Tibial artery (tissue), 4 donors: ENCODE data around the gene GTPBP10.
"Not testable (repeated sequence)": the region's sequence is repeated elsewhere in the genome, so short reads cannot be mapped to it uniquely, and the experiment has no call there.

Source experiments
- DNase-seq, 2 donors: peaks; one replicate each; pipeline ENCODE4 v3.0.0-alpha.2; 2019
- H3K27ac ChIP-seq, 2 donors: fragments of 200-600 bp; sonication (generic) in 1 of 2; 1 replicate in 1 of 2; 2 replicates in 1 of 2; pipeline ENCODE4 v1.5.1; 2018 to 2019; ENCODE audit warnings: mild to moderate bottlenecking in 1 of 2
- H3K27me3 ChIP-seq, 2 donors: fragments of 200-600 bp; sonication (generic) in 1 of 2; one replicate each; pipeline versions ENCODE4 v1.5.1 to v1.6.0; 2016 to 2019
- H3K36me3 ChIP-seq, 3 donors: fragments of 200-600 bp; sonication (generic) in 2 of 3; one replicate each; pipeline ENCODE4 v1.5.1; 2016 to 2019; ENCODE audit warnings: mild to moderate bottlenecking in 2 of 3
- H3K4me1 ChIP-seq, 4 donors: fragments of 200-600 bp; sonication (generic) in 2 of 4; 1 replicate in 3 of 4; 2 replicates in 1 of 4; pipeline ENCODE4 v1.5.1; 2016 to 2019
- H3K4me3 ChIP-seq, 2 donors: fragments of 200-600 bp; sonication (generic) in 1 of 2; 1 replicate in 1 of 2; 2 replicates in 1 of 2; pipeline ENCODE4 v1.5.1; 2018 to 2019; ENCODE audit warnings: mild to moderate bottlenecking in 2 of 2
- H3K9me3 ChIP-seq, 3 donors: fragments of 200-600 bp; sonication (generic) in 1 of 3; one replicate each; pipeline ENCODE4 v1.5.1; 2016 to 2019
- intact Hi-C: fragments of 100-400 bp; cut with DNase I; formaldehyde crosslinking; loops from one replicate; pipeline ENCODE4 v1.15.0; 2023; ENCODE audit warnings: low total_unique reads
- TF ChIP-seq, protein P1 (sequence below), 2 experiments: fragments of 200-600 bp in 1 of 2; fragments of 450-650 bp in 1 of 2; IDR thresholded peaks; one replicate each; pipeline ENCODE4 v1.5.1; 2017 to 2019; ENCODE audit warnings: antibody characterized with exemption in 2 of 2, mild to moderate bottlenecking in 1 of 2, moderate library complexity in 1 of 2

GTPBP10 gene

DNA sequence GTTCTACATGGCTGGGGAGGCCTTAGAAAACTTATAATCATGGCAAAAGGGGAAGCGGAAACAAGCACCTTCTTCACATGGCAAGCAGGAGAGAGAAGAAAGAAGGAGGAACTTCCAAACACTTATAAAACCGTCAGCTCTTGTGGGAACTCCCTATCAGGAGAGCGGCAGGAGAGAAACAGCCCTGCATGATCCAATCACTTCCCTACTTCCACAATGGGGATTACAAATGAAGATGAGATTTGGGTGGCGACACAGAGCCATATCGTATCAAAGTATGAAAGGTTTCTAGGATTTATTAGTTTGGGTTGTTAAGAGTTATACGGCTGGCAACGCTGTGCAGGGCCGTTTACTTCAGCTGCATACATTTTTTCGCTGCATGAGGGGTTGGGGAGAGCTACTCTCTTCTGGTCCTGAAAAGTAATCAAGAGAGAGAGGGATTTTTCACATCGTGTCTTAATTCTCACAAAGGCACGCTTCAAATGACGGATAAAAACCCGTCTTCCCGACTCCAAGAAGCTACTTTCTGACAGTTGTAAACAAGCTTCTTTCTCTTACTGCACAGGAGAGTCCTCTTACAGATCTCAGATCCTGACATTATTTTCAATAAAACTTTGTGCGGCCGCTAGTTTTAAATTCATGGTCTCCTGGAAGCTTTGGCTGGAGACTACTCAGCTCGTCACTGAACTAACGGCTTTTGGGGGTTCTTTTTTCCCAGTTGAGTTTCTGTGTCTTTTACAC lies 751 bp upstream of the GTPBP10 start:
- H3K9me3 ChIP-seq = no peaks in the 10 kb centered on the region
- no peaks in the 10 kb centered on the region for H3K36me3 ChIP-seq
- intact Hi-C loops = loop anchor here (5.0 kb wide), 1 partner anchor 57 kb away; the partner anchor contains the start of gene CLDN12
- H3K27ac ChIP-seq = peak overlapping the region; percentile 85 to 90
- peak overlapping the region; percentile 71 to 89 for H3K4me3 ChIP-seq
- no peak for DNase-seq
- TF ChIP-seq, protein P1, sequence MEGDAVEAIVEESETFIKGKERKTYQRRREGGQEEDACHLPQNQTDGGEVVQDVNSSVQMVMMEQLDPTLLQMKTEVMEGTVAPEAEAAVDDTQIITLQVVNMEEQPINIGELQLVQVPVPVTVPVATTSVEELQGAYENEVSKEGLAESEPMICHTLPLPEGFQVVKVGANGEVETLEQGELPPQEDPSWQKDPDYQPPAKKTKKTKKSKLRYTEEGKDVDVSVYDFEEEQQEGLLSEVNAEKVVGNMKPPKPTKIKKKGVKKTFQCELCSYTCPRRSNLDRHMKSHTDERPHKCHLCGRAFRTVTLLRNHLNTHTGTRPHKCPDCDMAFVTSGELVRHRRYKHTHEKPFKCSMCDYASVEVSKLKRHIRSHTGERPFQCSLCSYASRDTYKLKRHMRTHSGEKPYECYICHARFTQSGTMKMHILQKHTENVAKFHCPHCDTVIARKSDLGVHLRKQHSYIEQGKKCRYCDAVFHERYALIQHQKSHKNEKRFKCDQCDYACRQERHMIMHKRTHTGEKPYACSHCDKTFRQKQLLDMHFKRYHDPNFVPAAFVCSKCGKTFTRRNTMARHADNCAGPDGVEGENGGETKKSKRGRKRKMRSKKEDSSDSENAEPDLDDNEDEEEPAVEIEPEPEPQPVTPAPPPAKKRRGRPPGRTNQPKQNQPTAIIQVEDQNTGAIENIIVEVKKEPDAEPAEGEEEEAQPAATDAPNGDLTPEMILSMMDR (IDR thresholded peaks at IDR 0.05) = no peak
- H3K27me3 ChIP-seq = no peaks in the 10 kb centered on the region
- peaks cover 0 to 15% (median 8%) of the 10 kb centered on the region in 4 donors for H3K4me1 ChIP-seq

DNA sequence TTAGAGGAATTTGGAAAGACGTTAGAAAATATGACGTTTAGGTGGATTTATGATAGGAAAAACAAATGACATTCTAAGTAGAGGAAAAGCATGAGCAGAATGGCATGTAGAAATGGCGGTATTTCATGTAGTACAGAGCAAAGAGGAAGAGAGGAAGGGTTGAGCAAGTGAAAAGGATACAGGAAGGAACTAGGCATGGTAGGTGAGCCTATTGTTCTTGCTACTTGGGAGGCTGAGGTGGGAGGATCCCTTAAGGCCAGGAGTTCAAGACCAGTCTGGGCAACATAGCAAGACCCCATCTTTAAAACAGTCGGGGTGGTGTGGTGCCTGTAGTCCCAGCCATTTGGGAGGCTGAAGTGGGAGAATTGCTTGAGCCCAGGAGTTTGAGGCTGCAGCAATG lies 1.2 kb downstream of the GTPBP10 start:
- H3K27ac ChIP-seq = no peak overlapping the region
- no peak overlapping the region for H3K4me3 ChIP-seq
- peaks cover 0 to 15% (median 8%) of the 10 kb centered on the region in 4 donors for H3K4me1 ChIP-seq
- TF ChIP-seq, protein P1 (IDR thresholded peaks at IDR 0.05) = no peak
- intact Hi-C loops = loop anchor here (5.0 kb wide), 1 partner anchor 55 kb away; the partner anchor contains the start of gene CLDN12
- H3K36me3 ChIP-seq = no peaks in the 10 kb centered on the region
- H3K9me3 ChIP-seq = no peaks in the 10 kb centered on the region
- no peaks in the 10 kb centered on the region for H3K27me3 ChIP-seq
- DNase-seq = no peak

DNA sequence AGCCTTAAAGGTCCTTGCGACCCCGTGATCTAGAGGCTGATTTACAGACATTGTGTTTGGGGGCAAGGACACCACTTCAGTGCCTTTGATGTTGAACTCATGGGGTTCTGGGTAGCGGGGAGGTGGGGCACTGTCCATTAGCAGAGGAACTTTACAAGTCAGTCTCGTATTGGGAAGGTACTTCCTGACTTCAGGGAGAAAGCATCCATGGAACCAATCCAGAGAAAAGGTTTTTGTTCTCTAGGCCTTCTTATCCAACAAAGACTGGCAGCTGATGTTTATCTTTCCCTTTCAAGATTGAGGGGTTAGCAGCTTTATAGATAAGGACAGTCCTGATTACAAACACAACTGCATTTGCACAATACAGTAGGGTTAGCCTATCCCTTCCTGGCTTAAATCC lies 2.8 kb downstream of the GTPBP10 start:
- peaks cover 0 to 15% (median 8%) of the 10 kb centered on the region in 4 donors for H3K4me1 ChIP-seq
- TF ChIP-seq, protein P1 (IDR thresholded peaks at IDR 0.05) = no peak
- DNase-seq = no peak
- intact Hi-C loops = loop anchor here (5.0 kb wide), 1 partner anchor 53 kb away; the partner anchor contains the start of gene CLDN12
- H3K36me3 ChIP-seq = peaks cover 4 to 11% (median 9%) of the 10 kb centered on the region in 3 donors
- H3K27me3 ChIP-seq = no peaks in the 10 kb centered on the region
- H3K4me3 ChIP-seq = no peak overlapping the region
- no peak overlapping the region for H3K27ac ChIP-seq
- H3K9me3 ChIP-seq = no peaks in the 10 kb centered on the region

DNA sequence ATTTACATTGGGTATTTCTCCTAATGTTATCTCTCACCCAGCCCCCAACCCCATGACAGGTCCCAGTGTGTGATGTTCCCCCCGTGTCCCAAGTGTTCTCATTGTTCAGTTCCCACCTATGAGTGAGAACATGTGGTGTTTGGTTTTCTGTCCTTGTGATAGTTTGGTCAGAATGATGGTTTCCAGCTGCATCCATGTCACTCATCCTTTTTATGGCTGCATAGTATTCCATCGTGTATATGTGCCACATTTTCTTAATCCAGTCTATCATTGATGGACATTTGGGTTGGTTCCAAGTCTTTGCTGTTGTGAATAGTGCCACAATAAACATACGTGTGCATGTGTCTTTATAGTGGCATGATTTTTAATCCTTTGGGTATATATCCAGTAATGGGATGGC lies 3.5 kb downstream of the GTPBP10 start:
- Histone ChIP-seq H3K4me1 (peaks cover 0 to 15% (median 8%) of the 10 kb centered on the region in 4 donors), H3K36me3 (peaks cover 8 to 17% (median 9%) of the 10 kb centered on the region in 3 donors)
- intact Hi-C loops, H3K4me3 ChIP-seq, DNase-seq, H3K9me3 ChIP-seq, H3K27ac ChIP-seq, H3K27me3 ChIP-seq: not testable (repeated sequence)

DNA sequence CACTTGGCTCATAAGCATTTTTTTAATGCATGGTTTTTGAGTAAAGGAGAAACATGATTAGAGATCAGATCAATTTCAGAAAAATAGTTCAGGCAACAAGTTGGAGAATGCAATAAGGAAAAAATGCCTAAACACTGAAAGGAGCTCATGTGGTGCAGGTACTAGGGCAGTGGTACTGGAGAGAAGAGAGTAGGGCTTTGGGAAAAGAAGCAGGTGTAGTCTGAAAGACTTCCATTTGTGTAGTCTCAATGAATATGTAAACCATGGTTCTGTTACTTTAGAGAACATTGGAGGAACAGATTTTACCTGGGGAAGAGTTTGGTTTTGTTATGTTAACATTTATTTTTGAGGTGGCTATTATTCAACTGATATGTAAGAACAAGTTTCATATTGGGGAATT lies 5.5 kb downstream of the GTPBP10 start:
- intact Hi-C loops = no loop called here
- DNase-seq = no peak
- Histone ChIP-seq H3K36me3 (peaks cover 26 to 37% (median 26%) of the 10 kb centered on the region in 3 donors), H3K4me1 (peaks cover 0 to 13% (median 8%) of the 10 kb centered on the region in 4 donors), H3K4me3 (no peak overlapping the region), H3K9me3 (no peaks in the 10 kb centered on the region), H3K27ac (no peak overlapping the region), H3K27me3 (no peaks in the 10 kb centered on the region)
- TF ChIP-seq, protein P1 (IDR thresholded peaks at IDR 0.05) = no peak

DNA sequence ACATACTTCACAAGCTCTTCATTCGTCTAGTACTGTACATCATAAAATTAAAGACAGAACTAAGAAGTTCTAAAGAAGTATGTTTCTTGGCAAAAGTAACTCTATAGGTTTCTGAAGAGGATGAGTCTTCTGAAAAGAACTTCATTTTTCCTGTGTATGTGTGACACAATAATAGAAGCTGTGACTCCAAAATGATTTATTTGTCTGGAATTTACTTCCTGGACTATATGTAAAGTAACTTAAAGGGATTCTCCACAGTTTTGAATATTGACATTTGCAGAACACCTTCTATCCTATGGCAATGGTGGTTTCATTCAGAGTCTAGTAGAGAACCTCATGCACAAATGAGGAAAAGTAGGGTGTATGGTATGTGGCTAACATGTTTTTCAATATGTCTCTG lies 36.9 kb downstream of the GTPBP10 start:
- Histone ChIP-seq H3K9me3 (no peaks in the 10 kb centered on the region), H3K4me3 (no peak overlapping the region), H3K27me3 (no peaks in the 10 kb centered on the region), H3K4me1 (no peaks in the 10 kb centered on the region), H3K27ac (no peak overlapping the region), H3K36me3 (peaks cover 68 to 70% (median 69%) of the 10 kb centered on the region in 3 donors)
- no peak for DNase-seq
- intact Hi-C loops = no loop called here
- TF ChIP-seq, protein P1 (IDR thresholded peaks at IDR 0.05) = no peak
